SK-N-MC (cell line): ENCODE results near the gene MOK.
"Not testable (repeated sequence)": the region's sequence is repeated elsewhere in the genome, so short reads cannot be mapped to it uniquely, and the experiment has no call there.

ENCODE experiments used
- DNase-seq: peaks from one replicate; pipeline ENCODE4 v3.0.0-alpha.2; 2011; ENCODE audit warnings: low read depth, low spot score
- H3K27ac ChIP-seq: fragments of 200-600 bp; sonication (generic); 2 replicates; pipeline ENCODE4 v1.5.1; 2016; ENCODE audit warnings: mixed run types
- H3K36me3 ChIP-seq: fragments of 200-600 bp; sonication (generic); 2 replicates; pipeline ENCODE4 v1.6.1; 2017; ENCODE audit warnings: antibody characterized with exemption, low read length, mixed read lengths; ENCODE audit not compliant: insufficient read depth
- H3K4me3 ChIP-seq: fragments of 200-600 bp; sonication (generic); 2 replicates; pipeline ENCODE4 v1.5.1; 2016
- H3K9ac ChIP-seq: fragments of 200-600 bp; sonication (generic); 2 replicates; pipeline ENCODE4 v1.8.0; 2017; ENCODE audit warnings: mixed run types, mixed read lengths; ENCODE audit not compliant: insufficient read length
- H3K9me3 ChIP-seq: fragments of 200-600 bp; sonication (generic); 2 replicates; pipeline ENCODE4 v1.6.1; 2017; ENCODE audit warnings: low read depth, mild to moderate bottlenecking, antibody characterized with exemption, low read length, moderate library complexity, mixed read lengths
- EZH2 ChIP-seq: fragments of 200-600 bp; sonication (generic); IDR thresholded peaks from one replicate; pipeline ENCODE4 v1.6.1; 2017; ENCODE audit warnings: antibody characterized with exemption
- FOXP2 ChIP-seq: optimal IDR thresholded peaks from 2 replicates; pipeline ENCODE3; 2011; ENCODE audit warnings: mild to moderate bottlenecking, moderate library complexity; ENCODE audit not compliant: insufficient read depth; ENCODE audit errors: extremely low read length, control extremely low read depth
- POLR2AphosphoS5 ChIP-seq: IDR thresholded peaks from 2 replicates; pipeline ENCODE4 v1.6.1; 2012; ENCODE audit warnings: mild to moderate bottlenecking, low read depth, low read length, borderline replicate concordance

The MOK gene, protein sequence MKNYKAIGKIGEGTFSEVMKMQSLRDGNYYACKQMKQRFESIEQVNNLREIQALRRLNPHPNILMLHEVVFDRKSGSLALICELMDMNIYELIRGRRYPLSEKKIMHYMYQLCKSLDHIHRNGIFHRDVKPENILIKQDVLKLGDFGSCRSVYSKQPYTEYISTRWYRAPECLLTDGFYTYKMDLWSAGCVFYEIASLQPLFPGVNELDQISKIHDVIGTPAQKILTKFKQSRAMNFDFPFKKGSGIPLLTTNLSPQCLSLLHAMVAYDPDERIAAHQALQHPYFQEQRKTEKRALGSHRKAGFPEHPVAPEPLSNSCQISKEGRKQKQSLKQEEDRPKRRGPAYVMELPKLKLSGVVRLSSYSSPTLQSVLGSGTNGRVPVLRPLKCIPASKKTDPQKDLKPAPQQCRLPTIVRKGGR

DNA sequence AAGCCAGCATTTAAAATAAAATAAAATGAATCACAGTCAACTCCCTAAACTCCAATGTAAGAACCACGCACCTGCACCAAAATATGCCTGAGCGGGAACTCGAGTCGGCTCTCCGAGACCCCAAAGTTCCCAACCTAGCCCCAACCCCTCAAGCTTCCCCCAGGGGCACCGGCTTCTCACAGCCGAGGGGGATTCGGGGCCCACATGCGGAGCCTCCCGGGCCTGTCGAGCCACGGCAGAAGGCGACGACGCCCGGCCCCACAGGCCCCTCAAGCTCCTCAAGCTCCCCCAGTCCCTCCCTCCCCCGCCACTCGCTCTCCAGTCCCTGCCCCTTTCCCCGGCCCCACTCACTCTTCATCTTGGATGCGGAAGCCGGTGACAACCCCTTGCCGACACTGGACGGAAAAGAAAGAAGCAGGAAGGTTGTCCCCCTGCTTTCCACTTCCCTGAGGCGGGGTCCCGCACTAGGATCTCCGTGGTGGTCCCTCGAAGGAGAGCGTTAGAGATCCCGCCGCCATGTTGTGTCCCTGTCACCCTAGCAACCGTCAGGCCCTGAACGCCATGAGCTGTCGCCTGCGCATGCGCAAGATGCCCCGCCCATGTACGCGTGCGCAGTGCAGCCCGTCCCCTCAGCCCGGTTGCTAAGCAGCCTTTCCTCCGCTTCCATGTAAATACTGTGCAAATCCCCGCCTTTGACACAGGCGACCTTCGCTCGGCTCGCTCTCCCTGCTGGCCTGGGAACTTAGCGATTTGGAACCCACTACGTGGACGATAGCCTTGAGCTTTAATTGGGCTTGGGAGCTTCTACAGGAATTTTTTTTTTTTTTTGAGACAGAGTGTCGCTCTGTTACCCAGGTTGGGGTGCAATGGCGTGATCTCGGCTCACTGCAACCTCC is at the start of gene MOK:
Gene MOK (minus strand): TSS at position 554 of the 896 bp plus-strand sequence. CDS start 196 bp downstream, at position 358.
- TF ChIP-seq FOXP2, result no peak
- peak; percentile 39; the same call in 1 of the 2 replicates for TF ChIP-seq POLR2AphosphoS5
- Histone ChIP-seq H3K9me3 (no peaks in the 10 kb centered on the region), H3K36me3 (no peaks in the 10 kb centered on the region), H3K9ac (peak within 1 kb of the TSS; percentile 70), H3K4me3 (peak within 1 kb of the TSS; percentile 80), H3K27ac (no peak within 1 kb of the TSS)
- DNase-seq, result peak; percentile 75

- Histone ChIP-seq H3K36me3 (peaks cover 40% of the 10 kb centered on the region; the same call in 1 of the 2 replicates), H3K9me3 (no peaks in the 10 kb centered on the region), H3K4me3 (no peak overlapping the region), H3K9ac (no peak overlapping the region), H3K27ac (no peak overlapping the region)
- TF ChIP-seq EZH2 (no peak), POLR2AphosphoS5 (no peak), FOXP2 (no peak)
- no peak for DNase-seq
These were observed 48.2 kb upstream of the MOK start for GRCh38 chr14:102353126-102353619.

DNA sequence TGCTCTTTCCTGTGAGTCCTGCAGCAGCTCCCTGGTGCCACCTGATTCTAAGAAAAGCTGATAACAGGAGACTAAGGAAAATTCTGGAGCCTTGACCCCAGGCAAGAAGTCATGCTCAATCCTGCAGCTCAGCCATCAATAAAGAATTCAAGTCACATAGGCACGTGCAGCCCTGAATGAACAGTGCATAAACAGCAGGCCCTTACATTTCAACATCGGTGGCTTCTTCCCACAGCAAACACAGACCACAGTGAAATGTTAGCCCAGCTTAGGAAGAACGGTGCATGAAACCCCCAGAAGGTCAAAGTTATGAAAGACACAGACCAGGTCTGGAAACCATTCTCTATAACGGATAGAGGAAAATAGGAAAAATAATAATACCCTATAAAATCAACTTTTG is 47.2 kb upstream of the MOK start:
- TF ChIP-seq FOXP2 (no peak), EZH2 (no peak), POLR2AphosphoS5 (no peak)
- no peaks in the 10 kb centered on the region for H3K9me3 ChIP-seq
- no peak overlapping the region for H3K4me3 ChIP-seq
- H3K9ac ChIP-seq, result no peak overlapping the region
- no peak overlapping the region for H3K27ac ChIP-seq
- DNase-seq, result no peak
- peaks cover 35% of the 10 kb centered on the region; the same call in 1 of the 2 replicates for H3K36me3 ChIP-seq

GRCh38 chr14:102351593-102351992 is 46.6 kb upstream of the MOK start:
- peaks cover 35% of the 10 kb centered on the region; the same call in 1 of the 2 replicates for H3K36me3 ChIP-seq

GRCh38 chr14:102351023-102351422 is 46.1 kb upstream of the MOK start:
- Histone ChIP-seq H3K27ac (no peak overlapping the region), H3K9me3 (no peaks in the 10 kb centered on the region), H3K9ac (no peak overlapping the region), H3K36me3 (peaks cover 35% of the 10 kb centered on the region; the same call in 1 of the 2 replicates), H3K4me3 (no peak overlapping the region)
- TF ChIP-seq EZH2, result no peak
- no peak for TF ChIP-seq POLR2AphosphoS5
- no peak for TF ChIP-seq FOXP2
- no peak for DNase-seq

More at GRCh38 chr14:102351593-102351992, 46.6 kb upstream of the MOK start:
- not testable (repeated sequence) for H3K9me3 ChIP-seq, H3K9ac ChIP-seq, H3K4me3 ChIP-seq, DNase-seq, H3K27ac ChIP-seq

DNA sequence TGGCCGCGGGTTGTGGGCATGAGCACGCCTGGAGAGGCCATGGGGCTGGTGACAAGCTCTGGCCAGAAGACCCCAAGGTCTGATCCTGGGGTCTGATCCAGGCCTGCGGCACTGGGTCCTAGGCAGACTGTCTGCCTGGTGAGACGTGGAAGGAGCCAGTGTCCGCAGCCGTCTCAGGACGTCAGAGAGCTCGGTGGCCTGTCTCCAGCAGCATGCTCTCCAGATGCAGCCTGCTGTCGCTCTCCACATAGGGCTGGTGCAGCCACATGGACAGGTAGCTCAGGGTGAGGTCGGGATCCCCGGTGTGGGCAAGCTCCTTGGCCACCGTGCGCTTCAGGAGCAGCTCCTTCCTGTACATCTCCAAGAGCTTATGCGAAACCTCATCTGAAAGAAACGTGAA is 43.4 kb upstream of the MOK start:
- no peak for TF ChIP-seq POLR2AphosphoS5
- TF ChIP-seq FOXP2, result no peak
- no peak for TF ChIP-seq EZH2
- no peak overlapping the region for H3K27ac ChIP-seq
- no peak overlapping the region for H3K9ac ChIP-seq
- no peak overlapping the region for H3K4me3 ChIP-seq
- no peaks in the 10 kb centered on the region for H3K9me3 ChIP-seq
- peaks cover 32% of the 10 kb centered on the region; the same call in 1 of the 2 replicates for H3K36me3 ChIP-seq
- DNase-seq, result no peak

- H3K9ac ChIP-seq, result no peak overlapping the region
- no peak for DNase-seq
- H3K27ac ChIP-seq, result no peak overlapping the region
- H3K9me3 ChIP-seq, result no peaks in the 10 kb centered on the region
- H3K4me3 ChIP-seq, result no peak overlapping the region
- TF ChIP-seq POLR2AphosphoS5 (no peak), FOXP2 (no peak), EZH2 (no peak)
- peaks cover 28% of the 10 kb centered on the region; the same call in 1 of the 2 replicates for H3K36me3 ChIP-seq
These were observed 41.7 kb upstream of the MOK start for GRCh38 chr14:102346645-102347044.

DNA sequence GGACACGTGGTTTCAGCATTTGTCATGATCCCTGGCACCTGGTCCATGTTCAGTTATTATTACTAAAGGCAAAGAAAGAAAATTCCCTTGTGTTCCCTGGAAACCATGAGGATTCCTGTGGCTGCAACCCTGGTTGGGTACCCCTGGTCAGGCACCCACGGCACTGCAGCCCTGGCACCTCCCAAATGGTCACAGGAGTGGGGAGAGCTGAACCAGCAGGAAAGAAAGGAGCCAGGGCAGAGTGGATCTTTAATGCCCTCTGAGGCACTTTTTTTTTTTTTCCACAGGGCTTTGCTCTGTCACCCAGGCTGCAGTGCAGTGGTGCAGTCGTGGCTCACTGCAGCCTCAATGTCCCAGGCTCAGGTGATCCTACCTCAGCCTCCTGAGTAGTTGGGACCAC is 40.3 kb upstream of the MOK start:
- no peak for DNase-seq
- H3K9ac ChIP-seq, result no peak overlapping the region
- H3K36me3 ChIP-seq, result peaks cover 28% of the 10 kb centered on the region; the same call in 1 of the 2 replicates
- TF ChIP-seq FOXP2 (no peak), POLR2AphosphoS5 (no peak), EZH2 (no peak)
- no peak overlapping the region for H3K4me3 ChIP-seq
- no peak overlapping the region for H3K27ac ChIP-seq
- no peaks in the 10 kb centered on the region for H3K9me3 ChIP-seq
